ENCODE results near the gene NDFIP2.

- TF ChIP-seq CTCF (IDR thresholded peaks at IDR 0.05; ENCODE audit: insufficient read depth, low read length) (no peak), REST (IDR thresholded peaks at IDR 0.05; ENCODE audit: insufficient replicate concordance, low read depth) (no peak), POLR2AphosphoS5 (IDR thresholded peaks at IDR 0.05; ENCODE audit: low read depth) (no peak), GABPA (IDR thresholded peaks at IDR 0.05; ENCODE audit: low read depth) (no peak)
These were observed 44.3 kb downstream of the NDFIP2 start for GRCh38 chr13:79525064-79525857.

All from HL-60 (cell line).